OCI-M1 (cell line): Measurements from ENCODE around the gene C1QL4.
"Not testable (repeated sequence)": the region's sequence is repeated elsewhere in the genome, so short reads cannot be mapped to it uniquely, and the experiment has no call there.

Experiments used
- DNase-seq: peaks from one replicate; lab custom pipeline; 2025; lab: John Stamatoyannopoulos, UW

The C1QL4 gene

DNA sequence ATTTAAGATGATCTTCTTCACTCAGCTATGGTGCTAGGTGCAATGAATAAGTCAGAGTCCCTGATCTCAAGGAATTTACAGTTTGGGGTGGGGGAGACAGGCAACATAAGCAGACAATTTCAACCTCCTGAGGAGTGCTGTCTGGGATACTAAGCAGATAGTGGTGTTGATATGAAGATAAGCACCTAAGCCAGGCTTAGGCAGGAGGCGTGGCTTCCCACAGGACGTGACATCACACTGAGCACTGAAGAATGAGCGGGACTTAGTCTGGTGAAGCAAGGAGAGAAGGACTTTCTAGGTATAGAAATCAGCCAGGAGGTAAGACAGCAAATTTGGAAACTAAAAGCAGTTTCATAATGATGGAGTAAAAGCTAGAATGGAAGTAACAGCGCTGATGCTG lies 35.2 kb downstream of the C1QL4 start:
- no peak for DNase-seq

DNA sequence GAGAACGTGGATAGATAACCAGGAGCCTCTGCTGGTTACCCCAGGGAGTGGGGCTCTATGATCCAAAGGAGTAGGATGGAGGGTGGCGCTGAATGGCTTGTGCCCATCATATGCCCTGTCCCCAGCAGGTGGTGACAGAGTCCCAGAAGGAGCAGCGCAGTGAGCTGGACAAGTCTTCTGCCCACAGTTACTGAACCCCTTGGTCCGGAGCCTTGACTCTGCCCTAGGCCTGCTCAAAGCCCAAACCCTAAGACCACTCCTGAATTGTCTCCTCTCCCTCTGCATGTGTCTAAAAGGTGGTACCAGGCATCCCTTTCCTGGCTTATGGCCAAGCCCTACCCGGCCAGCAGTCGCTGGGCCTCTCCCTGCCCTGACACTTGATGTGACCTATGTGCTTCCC lies 38.8 kb downstream of the C1QL4 start:
- peak; percentile 56 for DNase-seq

DNA sequence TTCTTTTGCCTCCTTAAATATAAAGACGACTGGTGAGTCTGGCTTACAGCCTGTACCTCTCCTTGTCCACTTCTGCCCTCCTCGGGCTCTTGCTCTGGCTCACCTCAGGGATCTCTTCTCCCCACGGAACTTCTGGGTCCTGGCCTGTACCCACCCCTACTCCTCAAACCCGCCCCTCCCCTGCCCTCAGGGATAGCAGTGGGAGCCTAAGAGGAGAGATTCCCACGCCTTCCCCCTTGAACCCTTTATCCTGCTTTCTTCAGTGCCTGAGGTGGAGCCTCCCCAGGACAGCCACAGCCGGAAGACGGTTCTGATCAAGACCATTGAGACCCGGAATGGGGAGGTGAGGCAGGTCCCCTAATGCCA lies 39.3 kb downstream of the C1QL4 start:
- no peak for DNase-seq

DNA sequence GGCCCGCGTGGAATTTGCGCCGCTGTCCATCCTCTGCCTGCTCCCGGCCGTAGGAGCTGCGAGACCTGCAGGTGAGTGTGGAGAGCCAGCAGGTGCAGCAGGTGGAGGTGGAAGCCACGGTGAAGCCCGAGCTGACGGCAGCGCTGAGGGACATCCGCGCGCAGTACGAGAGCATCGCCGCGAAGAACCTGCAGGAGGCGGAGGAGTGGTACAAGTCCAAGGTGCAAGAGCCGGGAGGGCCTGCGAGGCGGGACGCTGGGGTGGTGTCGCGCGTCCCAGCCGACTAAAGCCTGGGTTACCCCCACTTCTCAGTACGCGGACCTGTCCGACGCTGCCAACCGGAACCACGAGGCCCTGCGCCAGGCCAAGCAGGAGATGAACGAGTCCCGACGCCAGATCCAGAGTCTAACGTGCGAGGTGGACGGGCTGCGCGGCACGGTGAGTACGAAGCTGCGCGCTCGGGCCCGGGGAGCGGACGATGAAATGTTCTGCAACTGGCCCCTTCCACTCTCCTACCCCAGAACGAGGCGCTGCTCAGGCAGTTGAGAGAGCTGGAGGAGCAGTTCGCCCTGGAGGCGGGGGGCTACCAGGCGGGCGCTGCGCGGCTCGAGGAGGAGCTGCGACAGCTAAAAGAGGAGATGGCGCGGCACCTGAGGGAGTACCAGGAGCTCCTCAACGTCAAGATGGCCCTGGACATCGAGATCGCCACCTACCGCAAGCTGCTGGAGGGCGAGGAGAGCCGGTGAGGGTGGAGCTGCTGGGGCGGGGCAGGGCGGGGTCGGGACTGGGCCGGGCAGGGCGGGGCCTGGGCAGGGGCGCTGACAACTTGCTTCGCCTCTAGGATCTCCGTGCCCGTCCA lies 39.9 kb downstream of the C1QL4 start:
- DNase-seq, result peak; percentile 62

DNA sequence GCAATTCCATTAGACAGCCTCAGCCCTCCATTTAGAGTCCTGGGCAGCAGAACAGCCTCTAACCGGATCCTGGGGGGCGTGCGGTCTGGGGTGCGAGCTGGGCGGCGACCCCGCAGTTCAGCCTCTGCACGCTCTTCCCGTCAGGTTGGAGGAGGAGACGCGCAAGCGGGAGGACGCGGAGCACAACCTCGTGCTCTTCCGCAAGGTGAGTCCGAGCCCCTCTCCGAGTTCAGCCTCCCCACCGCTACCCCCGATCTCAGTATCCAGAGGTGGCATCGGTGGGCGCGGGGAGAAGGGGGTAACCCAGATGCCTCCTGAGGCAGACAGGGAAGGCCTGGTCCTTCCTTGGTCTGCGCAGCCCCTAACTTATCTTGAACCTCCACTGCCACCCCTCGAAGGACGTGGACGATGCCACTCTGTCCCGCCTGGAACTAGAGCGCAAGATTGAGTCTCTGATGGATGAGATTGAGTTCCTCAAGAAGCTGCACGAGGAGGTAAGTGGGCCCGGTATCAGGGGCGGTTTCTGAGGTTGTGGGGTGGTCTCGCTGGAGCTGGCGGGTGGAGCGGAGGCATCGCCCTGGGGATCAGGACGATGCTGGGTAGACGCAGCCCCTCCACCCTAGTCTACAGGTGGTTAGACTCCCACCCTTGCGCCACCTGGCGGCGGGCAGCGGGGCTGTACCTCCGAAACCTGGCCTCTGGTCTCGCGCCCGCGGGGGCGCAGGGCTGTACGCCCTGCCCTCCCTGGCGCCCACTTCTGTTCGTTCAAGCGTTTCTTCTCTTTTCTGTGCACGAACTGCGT lies 40.8 kb downstream of the C1QL4 start:
- DNase-seq, result peak; percentile 17

DNA sequence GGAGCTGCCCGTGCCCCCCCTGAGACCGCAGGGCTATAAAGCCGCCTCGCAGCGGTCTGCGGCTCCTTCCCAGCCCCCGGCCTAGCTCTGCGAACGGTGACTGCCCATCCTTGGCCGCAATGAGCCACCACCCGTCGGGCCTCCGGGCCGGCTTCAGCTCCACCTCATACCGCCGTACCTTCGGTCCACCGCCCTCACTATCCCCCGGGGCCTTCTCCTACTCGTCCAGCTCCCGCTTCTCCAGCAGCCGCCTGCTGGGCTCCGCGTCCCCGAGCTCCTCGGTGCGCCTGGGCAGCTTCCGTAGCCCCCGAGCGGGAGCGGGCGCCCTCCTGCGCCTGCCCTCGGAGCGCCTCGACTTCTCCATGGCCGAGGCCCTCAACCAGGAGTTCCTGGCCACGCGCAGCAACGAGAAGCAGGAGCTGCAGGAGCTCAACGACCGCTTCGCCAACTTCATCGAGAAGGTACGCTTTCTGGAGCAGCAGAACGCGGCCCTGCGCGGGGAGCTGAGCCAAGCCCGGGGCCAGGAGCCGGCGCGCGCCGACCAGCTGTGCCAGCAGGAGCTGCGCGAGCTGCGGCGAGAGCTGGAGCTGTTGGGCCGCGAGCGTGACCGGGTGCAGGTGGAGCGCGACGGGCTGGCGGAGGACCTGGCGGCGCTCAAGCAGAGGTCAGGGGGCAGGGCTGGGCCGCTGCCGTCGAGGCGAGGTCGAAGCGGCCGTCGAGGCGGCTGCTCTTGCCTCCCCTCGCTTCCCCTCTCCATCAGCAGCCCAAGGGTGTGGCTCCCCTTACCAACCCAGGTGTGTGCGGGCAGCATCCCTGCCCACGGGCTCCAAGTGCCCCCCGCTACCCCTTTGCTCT lies 41.7 kb downstream of the C1QL4 start, which contains the start of gene PRPH:
TSS of gene PRPH (plus strand) at position 66 of the 855 bp plus-strand sequence. CDS start at position 120, 54 bp downstream.
- no peak for DNase-seq

DNA sequence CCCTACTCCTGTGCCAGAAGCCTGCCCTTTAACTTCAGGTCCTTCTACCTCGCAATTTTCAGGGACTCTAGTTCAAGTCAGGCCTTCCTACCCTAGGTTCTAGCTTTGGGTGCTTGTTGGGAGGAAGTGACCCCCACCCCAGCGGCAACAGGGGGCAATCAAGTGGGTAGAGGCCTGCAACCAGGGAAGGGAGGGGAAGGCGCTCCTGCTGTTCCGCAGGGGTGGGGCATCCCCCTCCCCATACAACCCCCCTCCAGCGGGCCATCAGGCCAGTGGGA lies 42.2 kb downstream of the C1QL4 start:
- DNase-seq, result no peak

DNA sequence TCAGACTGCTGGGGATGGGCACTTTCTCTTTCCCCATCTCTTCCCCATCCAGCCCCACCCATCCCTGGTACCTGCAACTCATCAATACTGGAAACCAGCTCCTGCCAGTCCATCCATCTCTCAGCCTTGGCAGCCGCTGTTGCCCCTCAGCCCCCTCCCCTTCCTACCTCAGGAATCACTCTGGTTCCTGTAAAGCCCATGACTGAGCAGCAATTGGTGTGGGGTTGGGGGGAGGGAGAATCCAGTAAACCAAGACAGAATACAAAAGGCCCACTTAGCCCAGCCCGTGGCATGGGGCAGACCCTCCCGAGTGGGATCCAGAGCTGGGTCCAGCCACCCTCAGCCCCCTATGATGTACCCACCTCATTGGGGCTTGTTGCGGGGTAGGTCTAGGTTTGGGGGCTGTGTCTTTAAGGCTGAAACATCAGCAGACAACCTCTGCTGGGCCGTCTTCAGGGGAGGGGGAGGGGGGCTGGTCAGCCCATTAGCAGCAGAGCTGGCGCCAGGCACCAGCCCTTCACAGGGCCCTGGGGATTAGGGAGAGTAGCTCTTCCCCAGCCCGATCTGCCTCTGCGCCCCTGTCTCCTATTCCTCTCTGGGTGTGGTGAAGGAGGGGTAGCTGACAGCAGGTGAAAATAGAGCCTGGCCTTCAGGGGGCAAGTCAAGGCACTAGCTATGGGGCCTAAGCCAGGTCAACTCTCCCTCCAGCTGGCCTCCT lies 42.7 kb downstream of the C1QL4 start:
- no peak for DNase-seq

DNA sequence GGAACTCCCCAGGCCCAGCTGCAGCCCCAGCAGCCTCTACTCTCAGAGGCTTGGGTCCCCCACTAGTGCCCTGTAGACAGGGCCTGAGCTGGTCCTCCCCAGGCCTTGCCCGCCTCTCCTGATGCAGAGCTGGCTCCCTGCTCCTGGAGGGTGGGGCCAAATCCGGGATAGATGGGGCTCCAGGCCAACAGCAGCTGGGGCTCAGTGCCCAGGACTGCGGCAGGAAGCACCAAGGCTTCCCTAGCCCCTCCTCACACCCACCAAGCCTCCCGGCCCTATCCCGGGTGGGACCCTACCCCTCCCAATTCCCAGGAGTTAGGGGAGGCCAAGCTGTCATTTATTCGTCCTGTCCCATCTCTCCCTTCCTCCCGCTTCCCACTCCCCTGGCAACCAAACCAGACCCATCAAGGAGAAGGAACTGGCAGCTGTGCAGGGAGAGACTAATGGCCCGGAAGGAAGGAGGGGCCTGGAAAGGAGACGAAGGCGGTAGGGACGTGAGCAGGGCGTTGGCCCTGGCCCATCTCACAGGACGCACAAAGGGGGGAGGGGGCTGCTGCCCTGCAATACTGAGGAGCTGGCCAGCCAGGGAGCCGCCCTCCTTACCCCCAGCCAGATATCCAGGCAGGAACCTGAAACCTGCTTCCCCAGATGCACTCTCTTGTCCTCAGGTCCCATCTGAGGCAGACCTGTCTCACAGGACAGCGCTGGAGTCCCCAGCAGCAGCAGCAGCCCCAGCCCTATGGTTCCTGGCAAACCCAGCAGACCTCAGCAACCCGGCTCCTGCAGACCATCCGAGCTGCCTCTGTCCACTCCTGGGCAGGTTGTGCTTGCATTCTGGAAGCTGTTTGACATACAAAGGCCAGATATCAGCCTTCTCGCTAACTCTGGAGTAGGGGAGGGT lies 43.7 kb downstream of the C1QL4 start:
- DNase-seq, result no peak

DNA sequence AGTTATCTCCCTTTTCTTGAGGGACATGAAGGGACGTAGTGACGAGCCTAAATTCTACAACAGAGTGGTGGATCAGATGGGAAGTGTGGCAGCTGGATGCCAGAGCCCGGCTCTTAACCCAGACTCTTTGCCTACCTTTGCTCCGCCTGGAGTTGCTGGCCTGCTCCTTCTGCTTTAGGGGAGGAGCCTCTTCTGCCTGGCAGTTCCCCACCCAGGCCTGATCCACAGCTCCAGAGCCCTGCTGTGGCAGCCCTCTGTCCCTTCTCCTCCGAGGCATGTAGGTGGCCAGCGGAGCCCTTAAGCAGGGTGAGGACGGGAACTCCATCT lies 44.3 kb downstream of the C1QL4 start:
- DNase-seq, result no peak

DNA sequence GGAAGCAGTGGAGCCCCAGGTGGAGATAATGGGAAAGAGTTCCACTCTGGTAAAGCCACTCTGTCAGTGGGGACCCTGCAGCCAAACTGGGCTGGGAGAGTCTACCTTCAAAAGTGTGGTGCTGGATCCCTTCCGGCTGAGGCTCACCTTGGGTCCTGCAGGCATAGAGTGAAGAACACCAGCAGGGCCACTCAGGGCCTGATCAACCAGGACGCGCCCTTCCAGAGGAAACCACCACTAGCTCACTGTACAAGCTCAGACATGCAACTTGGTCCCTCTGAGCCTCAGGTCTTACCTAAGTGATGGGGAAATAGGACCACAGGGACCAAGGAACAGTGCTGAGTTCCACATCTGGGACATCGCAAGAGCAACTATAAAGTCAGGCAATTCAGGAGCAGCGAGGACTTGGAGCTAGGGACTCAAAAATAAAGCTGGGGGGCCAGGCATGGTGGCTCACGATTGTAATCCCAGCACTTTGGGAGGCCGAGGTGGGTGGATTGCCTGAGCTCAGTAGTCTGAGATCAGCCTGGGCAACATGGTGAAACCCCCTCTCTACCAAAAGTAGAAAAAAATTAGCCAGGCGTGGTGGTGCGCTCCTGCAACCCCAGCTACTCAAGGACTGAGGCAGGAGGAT lies 47.9 kb downstream of the C1QL4 start:
- DNase-seq, result no peak

DNA sequence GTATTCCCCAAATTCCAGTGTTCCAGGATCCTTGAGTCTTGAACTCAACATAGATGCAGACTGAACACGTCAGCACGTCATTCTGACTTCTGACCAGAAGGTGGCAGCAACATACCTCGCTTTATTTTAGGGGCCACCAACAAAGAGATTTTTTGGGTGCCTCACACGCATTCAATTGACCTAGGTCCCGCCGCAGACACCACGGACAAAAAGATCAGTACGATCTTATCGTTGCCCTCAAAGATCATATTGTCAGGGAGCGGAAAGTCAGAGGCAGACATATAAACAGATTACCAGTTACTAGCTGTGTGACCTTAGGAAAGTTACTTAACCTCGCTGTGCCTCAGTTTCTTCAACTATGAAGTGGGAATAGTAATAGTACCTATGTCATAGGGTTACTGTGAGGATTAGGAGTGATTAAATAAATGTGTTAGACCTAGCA lies 48.6 kb downstream of the C1QL4 start:
- peak; percentile 77 for DNase-seq

DNA sequence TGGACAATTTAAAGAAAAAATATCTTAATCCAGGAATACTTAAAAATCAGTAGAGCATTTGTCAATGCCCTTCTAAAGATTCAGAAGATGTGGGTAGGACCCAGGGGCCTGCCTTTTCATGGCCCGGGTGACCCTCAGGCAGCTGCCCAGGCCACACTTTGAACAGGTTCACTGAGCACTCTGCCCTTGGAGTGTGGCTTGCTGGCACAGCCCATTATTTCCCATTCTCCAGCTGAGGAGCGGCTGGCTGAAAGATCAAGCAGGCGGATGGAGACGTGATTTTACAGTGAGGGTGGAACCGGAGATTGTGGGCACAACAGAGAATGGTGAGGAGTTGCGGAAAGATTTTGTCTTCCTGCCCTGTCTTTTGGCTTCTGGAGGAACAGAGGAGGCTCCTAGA lies 49.1 kb downstream of the C1QL4 start:
- no peak for DNase-seq

DNA sequence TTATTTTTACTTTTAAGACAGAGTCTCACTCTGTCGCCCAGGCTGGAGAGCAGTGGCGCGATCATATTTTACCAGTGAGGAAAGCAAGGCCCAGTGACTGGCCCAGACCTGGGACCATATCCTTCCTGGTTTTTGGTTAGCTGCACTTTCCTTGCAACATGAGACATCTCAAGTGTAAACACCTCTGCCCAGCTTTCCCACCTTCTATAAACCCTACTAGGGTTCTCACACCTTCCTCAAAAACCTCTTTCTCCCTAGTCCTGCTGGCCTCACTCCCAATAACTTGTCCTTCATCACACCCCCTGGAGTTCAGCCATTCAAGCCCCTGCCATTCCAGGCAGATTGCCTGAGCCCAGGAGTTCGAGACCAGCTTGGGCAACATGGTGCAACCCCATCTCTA lies 52.3 kb downstream of the C1QL4 start:
- no peak for DNase-seq

DNA sequence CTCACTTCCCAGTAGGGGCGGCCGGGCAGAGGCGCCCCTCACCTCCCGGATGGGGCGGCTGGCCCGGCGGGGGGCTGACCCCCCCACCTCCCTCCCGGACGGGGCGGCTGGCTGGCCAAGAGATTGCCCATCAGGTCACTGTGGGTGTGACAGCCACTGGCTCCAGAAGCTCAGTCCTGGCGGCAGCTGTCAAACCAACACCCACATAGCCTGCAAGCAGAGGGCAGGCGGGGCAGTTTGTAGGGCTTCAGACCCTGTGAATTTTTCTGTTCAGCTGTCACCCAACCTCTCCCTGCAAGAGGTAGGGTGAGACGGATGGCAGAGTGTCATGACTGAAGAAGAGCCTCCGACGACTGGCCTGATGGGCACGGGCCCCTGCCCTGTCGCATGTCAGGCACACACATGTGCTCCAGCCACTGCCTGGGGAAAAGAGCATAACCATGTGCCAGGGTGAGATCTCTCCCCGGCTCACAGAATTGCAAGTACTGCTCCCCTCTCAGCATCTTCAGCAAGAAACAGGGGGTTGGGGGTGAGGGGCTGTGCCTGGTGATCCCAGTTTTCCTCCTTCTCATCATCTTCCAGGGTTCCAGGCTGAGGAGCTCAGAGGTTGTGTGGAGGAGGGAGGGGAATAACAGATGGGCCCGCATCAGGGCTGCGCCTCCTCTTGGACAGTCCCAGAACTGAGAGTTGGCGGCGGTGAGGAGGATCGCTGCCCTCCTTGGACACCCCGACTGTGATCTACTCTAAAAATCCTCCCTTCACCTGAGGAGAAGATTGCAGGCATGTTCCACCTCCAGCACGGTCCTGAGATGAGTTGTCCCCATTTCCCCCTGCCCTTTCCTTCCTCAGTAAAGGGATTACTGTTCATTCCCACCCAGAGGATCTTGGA lies 53.2 kb downstream of the C1QL4 start:
- DNase-seq, result no peak

DNA sequence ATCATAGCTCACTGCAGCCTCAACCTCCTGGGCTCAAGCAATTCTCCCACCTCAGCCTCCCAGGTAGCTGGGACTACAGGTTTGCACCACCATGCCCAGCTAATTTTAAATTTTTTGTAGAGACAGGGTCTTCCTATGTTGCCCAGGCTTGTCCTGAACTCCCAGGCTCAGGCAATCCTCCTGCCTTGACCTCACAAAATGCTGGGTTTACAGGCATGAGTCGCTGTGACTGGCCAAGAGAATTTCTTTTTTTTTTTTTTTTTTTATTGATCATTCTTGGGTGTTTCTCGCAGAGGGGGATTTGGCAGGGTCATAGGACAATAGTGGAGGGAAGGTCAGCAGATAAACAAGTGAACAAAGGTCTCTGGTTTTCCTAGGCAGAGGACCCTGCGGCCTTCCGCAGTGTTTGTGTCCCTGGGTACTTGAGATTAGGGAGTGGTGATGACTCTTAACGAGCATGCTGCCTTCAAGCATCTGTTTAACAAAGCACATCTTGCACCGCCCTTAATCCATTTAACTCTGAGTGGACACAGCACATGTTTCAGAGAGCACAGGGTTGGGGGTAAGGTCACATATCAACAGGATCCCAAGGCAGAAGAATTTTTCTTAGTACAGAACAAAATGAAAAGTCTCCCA lies 54.1 kb downstream of the C1QL4 start:
- DNase-seq, result not testable (repeated sequence)
